Fibroblast of villous mesenchyme (primary cell): ENCODE measurements around the gene ATP8A2. TPM values are rescaled to one million over a fixed set of nuclear protein-coding genes. Genes with fewer than 3 reads are reported as not detected.

Source experiments
- DNase-seq: peaks from one replicate; pipeline ENCODE4 v3.0.0-alpha.2; 2010; ENCODE audit warnings: low read depth
- H3K4me3 ChIP-seq: 2 replicates; pipeline ENCODE4 v1.5.1; 2011; ENCODE audit warnings: low read depth, mild to moderate bottlenecking, low read length
- CTCF ChIP-seq: IDR thresholded peaks from 2 replicates; pipeline ENCODE4 v1.5.1; 2012; ENCODE audit warnings: low read depth, mild to moderate bottlenecking, low read length; ENCODE audit not compliant: insufficient read depth
- total RNA-seq: library from RNA; depleted of rRNA; stranded (reverse); fragments of >200 nt; gene quantifications from 2 replicates; pipeline ENCODE4 v1.2.3, GENCODE V29; 2012

ATP8A2 gene
- total RNA-seq, 1 donor, result under 0.01 TPM

- H3K4me3 ChIP-seq, result no peak overlapping the region
- TF ChIP-seq CTCF, result no peak
- DNase-seq, result no peak
Observed at GRCh38 chr13:25753976-25754375, 382.2 kb downstream of the ATP8A2 start.

DNA sequence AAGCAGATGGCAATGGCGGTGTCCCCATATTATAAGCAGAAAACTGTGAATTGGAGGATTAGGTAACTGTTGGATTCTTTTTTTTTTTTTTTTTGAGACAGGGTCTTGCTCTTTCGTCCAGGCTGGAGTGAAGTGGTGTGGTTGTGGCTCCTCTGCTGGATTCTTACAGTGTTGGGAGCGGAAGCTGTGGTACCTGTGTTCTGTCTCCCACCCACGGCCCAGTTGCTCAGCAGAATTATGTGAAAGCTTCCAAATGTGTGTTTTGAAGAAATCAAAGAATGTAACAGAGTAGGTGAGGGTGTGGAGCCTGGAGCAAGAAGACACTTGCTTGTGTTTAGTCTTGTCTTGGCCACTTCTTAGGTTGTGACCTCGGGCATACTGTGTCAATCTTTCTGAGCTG lies 384.5 kb downstream of the ATP8A2 start:
- DNase-seq, result no peak
- no peak overlapping the region for H3K4me3 ChIP-seq
- TF ChIP-seq CTCF, result no peak

DNA sequence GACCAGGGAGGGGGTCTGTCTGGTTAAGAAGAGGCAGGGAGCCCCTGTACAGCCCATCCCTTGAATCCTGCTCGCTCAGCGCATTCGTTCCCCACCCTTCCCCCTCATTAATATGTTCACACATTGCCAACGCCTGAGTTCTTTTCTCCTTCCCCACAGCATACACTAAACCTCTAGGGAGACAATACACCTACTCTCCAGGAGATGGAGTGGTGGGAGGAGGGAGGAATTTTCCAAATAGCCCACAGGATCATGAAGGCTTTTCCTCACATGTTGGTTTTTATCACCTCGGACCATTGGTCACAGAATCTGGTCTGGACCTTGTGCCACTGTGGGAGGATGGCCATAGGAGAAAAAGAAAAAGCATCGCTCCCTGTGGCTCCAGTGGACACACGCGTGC lies 385.1 kb downstream of the ATP8A2 start:
- no peak for TF ChIP-seq CTCF
- no peak overlapping the region for H3K4me3 ChIP-seq
- DNase-seq, result no peak

GRCh38 chr13:25761041-25761440 lies 389.3 kb downstream of the ATP8A2 start:
- H3K4me3 ChIP-seq, result no peak overlapping the region
- no peak for DNase-seq
- no peak for TF ChIP-seq CTCF

DNA sequence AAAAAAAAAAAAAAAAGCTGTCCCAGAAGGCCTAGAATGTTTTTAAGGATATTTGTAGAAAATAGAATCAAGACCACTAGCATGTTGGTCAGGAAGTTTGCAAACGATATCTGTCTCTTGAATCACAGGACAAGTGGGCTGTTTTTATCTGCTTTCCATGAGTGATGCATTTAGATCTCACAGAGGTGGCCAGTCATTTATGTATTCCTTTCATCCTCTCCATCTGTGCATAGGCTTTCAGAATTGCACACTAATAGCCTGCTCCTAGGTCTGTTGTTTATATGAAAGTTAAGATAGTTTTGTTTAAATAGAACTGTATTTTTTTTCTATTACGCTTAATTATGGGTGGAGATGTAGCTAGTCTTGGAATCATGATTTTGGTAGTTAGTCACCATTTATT lies 390.5 kb downstream of the ATP8A2 start:
- TF ChIP-seq CTCF, result no peak
- H3K4me3 ChIP-seq, result no peak overlapping the region
- DNase-seq, result no peak

DNA sequence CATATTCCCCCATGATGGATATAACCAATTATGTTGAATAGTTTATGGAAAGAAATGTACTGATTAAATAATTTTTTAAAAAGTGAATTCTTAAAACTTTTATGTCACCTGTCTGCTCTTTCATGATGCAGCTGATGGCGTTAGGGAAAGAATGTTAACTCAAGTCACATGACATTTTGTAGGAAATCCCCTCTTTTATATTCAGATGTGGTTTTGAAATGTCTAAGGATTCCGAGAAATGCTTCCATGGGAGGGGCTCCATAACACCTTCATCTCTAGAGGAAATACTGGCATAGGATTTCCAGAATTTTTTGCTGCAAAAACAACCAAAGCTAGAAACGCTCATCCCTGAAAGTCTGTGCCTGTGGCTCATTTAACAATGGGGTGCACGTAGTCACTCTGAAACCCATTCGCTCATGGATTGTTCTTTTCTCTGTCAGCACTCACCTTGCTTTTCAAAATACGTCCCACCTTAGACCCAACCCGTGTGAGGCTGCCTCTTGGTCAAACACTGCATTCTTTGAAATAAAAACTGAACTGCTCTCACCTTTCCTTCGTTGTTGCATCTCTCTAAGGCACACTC lies 391.1 kb downstream of the ATP8A2 start:
- no peak overlapping the region for H3K4me3 ChIP-seq
- DNase-seq, result no peak
- TF ChIP-seq CTCF, result no peak

- no peak for DNase-seq
- no peak overlapping the region for H3K4me3 ChIP-seq
- no peak for TF ChIP-seq CTCF
Observed at GRCh38 chr13:25764378-25764777, 392.6 kb downstream of the ATP8A2 start.
